Cardiac fibroblast (primary cell): ENCODE measurements around the gene SPTY2D1.
A peak's percentile ranks its signal among the peaks of the same experiment; 100 is the strongest.
"Not testable (repeated sequence)": the region's sequence is repeated elsewhere in the genome, so short reads cannot be mapped to it uniquely, and the experiment has no call there.

Experiments
- DNase-seq, 2 donors: peaks; one replicate each; pipeline versions ENCODE4 v3.0.0 to v3.0.0-alpha.2; 2010; ENCODE audit warnings: low read depth in 2 of 2
- H3K4me3 ChIP-seq, 2 donors: replicated peaks in 1 of 2; 1 replicate in 1 of 2; 2 replicates in 1 of 2; pipeline ENCODE4 v1.5.1; 2011; ENCODE audit warnings: low read depth in 2 of 2, low read length in 2 of 2, mild to moderate bottlenecking in 2 of 2, moderate library complexity in 1 of 2
- CTCF ChIP-seq: IDR thresholded peaks from one replicate; pipeline ENCODE4 v1.5.1; 2011; ENCODE audit warnings: low read depth, mild to moderate bottlenecking, low read length, inconsistent platforms

Gene SPTY2D1

DNA sequence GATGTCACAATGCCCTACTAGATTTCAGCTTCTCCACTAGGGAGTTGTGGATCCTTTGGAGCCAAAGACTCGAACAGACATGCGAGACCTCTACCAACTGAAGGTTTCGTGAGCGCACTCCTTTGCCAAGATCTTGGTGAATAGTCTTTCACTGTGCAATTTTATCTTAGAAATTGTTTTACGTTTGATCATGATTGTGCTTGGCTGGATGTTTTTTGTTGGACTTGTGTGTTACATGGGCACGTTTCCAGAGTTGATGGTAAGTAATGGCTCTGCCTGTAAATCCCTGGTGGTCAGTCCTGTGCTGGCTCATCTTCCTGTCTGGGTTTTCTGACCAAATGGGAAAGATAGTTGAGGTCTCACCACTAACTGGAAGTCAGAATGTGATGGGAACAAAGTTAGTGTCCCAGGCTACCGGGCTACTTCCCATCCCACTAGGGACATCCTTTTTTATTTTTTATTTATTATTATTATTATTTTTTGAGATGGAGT, 34.4 kb downstream of the SPTY2D1 start, which contains the start of gene MISFA:
Gene MISFA (plus strand): TSS at position 51 of the 492 bp plus-strand sequence. CDS start 140 bp downstream, at position 191.
- TF ChIP-seq CTCF, result no peak
- no peak within 1 kb of the TSS for H3K4me3 ChIP-seq
- DNase-seq, result peak; percentile 23 to 55

- no peak for TF ChIP-seq CTCF
Measured at GRCh38 chr11:18594999-18595749, 39.0 kb downstream of the SPTY2D1 start.

DNA sequence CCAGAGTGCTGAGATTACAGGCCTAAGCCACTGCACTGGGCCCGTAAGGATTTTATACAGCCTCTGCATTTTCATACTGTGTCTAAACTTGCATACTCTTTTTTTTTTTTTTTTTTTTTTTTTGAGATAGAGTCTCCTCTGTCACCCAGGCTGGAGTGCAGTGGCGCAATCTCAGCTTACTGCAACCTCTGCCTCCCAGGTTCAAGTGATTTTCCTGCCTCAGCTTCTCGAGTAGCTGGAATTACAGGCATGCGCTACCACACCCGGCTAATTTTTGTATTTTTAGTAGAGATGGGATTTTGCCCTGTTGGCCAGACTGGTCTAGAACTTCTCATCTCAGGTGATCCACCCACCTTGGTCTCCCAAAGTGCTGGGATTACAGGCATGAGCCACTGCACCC, 40.1 kb downstream of the SPTY2D1 start:
- H3K4me3 ChIP-seq, DNase-seq: not testable (repeated sequence)

More at GRCh38 chr11:18594999-18595749, 39.0 kb downstream of the SPTY2D1 start:
- H3K4me3 ChIP-seq, result no peak overlapping the region
- DNase-seq, result peak; percentile 22 to 72

- no peak for TF ChIP-seq CTCF
- H3K4me3 ChIP-seq, result no peak overlapping the region
- DNase-seq, result no peak
Measured at GRCh38 chr11:18590571-18590970, 43.6 kb downstream of the SPTY2D1 start.

- peak; percentile 91 to 93 for DNase-seq
- no peak for TF ChIP-seq CTCF
- peak within 1 kb of the TSS; percentile 83 to 98 for H3K4me3 ChIP-seq
Measured at GRCh38 chr11:18588297-18589252, 45.6 kb downstream of the SPTY2D1 start, which contains the start of gene UEVLD. TSS of gene UEVLD (minus strand) at chr11:18588734. CDS start at chr11:18588654, 80 bp downstream.

DNA sequence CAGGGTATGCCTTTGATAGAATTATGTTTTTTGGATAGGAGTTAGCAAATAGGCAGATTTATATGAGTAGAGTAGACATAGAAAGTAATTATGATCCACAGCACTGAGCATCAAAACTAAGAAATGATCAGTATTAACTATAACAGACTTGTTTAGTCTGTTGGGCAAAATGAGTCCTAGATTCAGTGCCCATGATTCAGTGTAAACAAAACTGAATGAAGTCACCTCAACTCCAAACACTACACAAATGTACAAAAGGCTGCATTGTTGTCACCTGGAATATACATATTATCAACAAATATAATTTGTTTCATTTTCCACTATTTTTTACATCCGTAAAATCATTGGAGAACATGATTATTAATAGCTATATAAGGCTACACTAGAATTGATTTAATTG, 52.3 kb downstream of the SPTY2D1 start:
- no peak for DNase-seq
- TF ChIP-seq CTCF, result no peak
- no peak overlapping the region for H3K4me3 ChIP-seq
